Nephron progenitor cell (in vitro differentiated cells): ENCODE data around the gene MFAP5.
A peak's percentile ranks its signal among the peaks of the same experiment; 100 is the strongest.

ENCODE experiments used
- DNase-seq: peaks from one replicate; pipeline ENCODE4 v3.0.0; 2021
- H3K27ac Mint-ChIP-seq: 2 replicates; pipeline ENCODE4 v1.8.0; 2021; ENCODE audit warnings: mild to moderate bottlenecking, moderate library complexity, mixed read lengths
- H3K27me3 Mint-ChIP-seq: 2 replicates; pipeline ENCODE4 v1.8.0; 2021; ENCODE audit warnings: mild to moderate bottlenecking, low read depth, mixed read lengths; ENCODE audit not compliant: poor library complexity
- H3K36me3 Mint-ChIP-seq: 2 replicates; pipeline ENCODE4 v1.8.0; 2021; ENCODE audit warnings: low read depth, mixed read lengths
- H3K4me1 Mint-ChIP-seq: 2 replicates; pipeline ENCODE4 v1.8.0; 2021; ENCODE audit warnings: mixed read lengths
- H3K4me3 Mint-ChIP-seq: 2 replicates; pipeline ENCODE4 v1.8.0; 2021; ENCODE audit warnings: mild to moderate bottlenecking, moderate library complexity, mixed read lengths
- H3K9me3 Mint-ChIP-seq: 2 replicates; pipeline ENCODE4 v1.8.0; 2021; ENCODE audit warnings: mild to moderate bottlenecking, moderate library complexity, mixed read lengths
- CTCF ChIP-seq: fragments of 200-600 bp; sonication (generic); IDR thresholded peaks from 2 replicates; pipeline ENCODE4 v1.5.0; 2021; ENCODE audit warnings: antibody characterized with exemption

Gene MFAP5

GRCh38 chr12:8612629-8613028 lies 50.0 kb downstream of the MFAP5 start, which contains the start of gene AICDA:
Gene AICDA, minus strand, starts transcription at chr12:8612859. Its CDS starts 92 bp downstream, at chr12:8612767.
- no peak for TF ChIP-seq CTCF
- Mint-ChIP-seq H3K27ac (no peak within 1 kb of the TSS), H3K27me3 (no peaks in the 10 kb centered on the region), H3K4me1 (peaks cover 14% of the 10 kb centered on the region), H3K9me3 (no peaks in the 10 kb centered on the region), H3K36me3 (no peaks in the 10 kb centered on the region), H3K4me3 (no peak within 1 kb of the TSS)
- DNase-seq = no peak

GRCh38 chr12:8609061-8609570 lies 53.5 kb downstream of the MFAP5 start:
- Mint-ChIP-seq H3K27ac (no peak overlapping the region), H3K36me3 (no peaks in the 10 kb centered on the region), H3K27me3 (no peaks in the 10 kb centered on the region), H3K4me3 (no peak overlapping the region), H3K9me3 (no peaks in the 10 kb centered on the region), H3K4me1 (peaks cover 25% of the 10 kb centered on the region)
- peak; percentile 23 for DNase-seq
- TF ChIP-seq CTCF = peak; percentile 83

- Mint-ChIP-seq H3K27me3 (no peaks in the 10 kb centered on the region), H3K9me3 (no peaks in the 10 kb centered on the region)
- TF ChIP-seq CTCF = no peak
Measured at GRCh38 chr12:8606890-8607289, 55.7 kb downstream of the MFAP5 start.

GRCh38 chr12:8605057-8605456 lies 57.6 kb downstream of the MFAP5 start:
- no peak overlapping the region for H3K27ac Mint-ChIP-seq

More at GRCh38 chr12:8606890-8607289, 55.7 kb downstream of the MFAP5 start:
- Mint-ChIP-seq H3K36me3 (no peaks in the 10 kb centered on the region), H3K4me1 (peaks cover 30% of the 10 kb centered on the region), H3K4me3 (no peak overlapping the region), H3K27ac (no peak overlapping the region)
- DNase-seq = no peak

GRCh38 chr12:8603856-8604255 lies 58.8 kb downstream of the MFAP5 start:
- Mint-ChIP-seq H3K27ac (peak overlapping the region; percentile 53), H3K9me3 (no peaks in the 10 kb centered on the region), H3K4me1 (peaks cover 20% of the 10 kb centered on the region), H3K4me3 (no peak overlapping the region), H3K27me3 (no peaks in the 10 kb centered on the region), H3K36me3 (no peaks in the 10 kb centered on the region)
- peak; percentile 31 for TF ChIP-seq CTCF
- no peak for DNase-seq

More at GRCh38 chr12:8605057-8605456, 57.6 kb downstream of the MFAP5 start:
- H3K9me3 Mint-ChIP-seq = no peaks in the 10 kb centered on the region
- H3K4me3 Mint-ChIP-seq = no peak overlapping the region
- no peaks in the 10 kb centered on the region for H3K36me3 Mint-ChIP-seq
- no peak for DNase-seq
- no peaks in the 10 kb centered on the region for H3K27me3 Mint-ChIP-seq
- H3K4me1 Mint-ChIP-seq = peaks cover 20% of the 10 kb centered on the region
- TF ChIP-seq CTCF = no peak

GRCh38 chr12:8603286-8603685 lies 59.3 kb downstream of the MFAP5 start:
- Mint-ChIP-seq H3K9me3 (no peaks in the 10 kb centered on the region), H3K27me3 (no peaks in the 10 kb centered on the region), H3K4me1 (peaks cover 21% of the 10 kb centered on the region), H3K27ac (no peak overlapping the region), H3K36me3 (no peaks in the 10 kb centered on the region), H3K4me3 (no peak overlapping the region)
- TF ChIP-seq CTCF = no peak
- no peak for DNase-seq
